Sigmoid colon (tissue), 7 donors: Measurements from ENCODE around the gene ACBD6. TPM values are rescaled to one million over a fixed set of nuclear protein-coding genes. Genes with fewer than 3 reads are reported as not detected.

Experiments used
- DNase-seq: peaks from one replicate; pipeline ENCODE4 v3.0.0-alpha.2; 2019
- H3K27ac ChIP-seq, 4 donors: fragments of 200-600 bp; sonication (generic); one replicate each; pipeline ENCODE4 v1.5.1; 2016 to 2019; ENCODE audit warnings: mild to moderate bottlenecking in 1 of 4
- H3K27me3 ChIP-seq, 3 donors: fragments of 200-600 bp; sonication (generic); one replicate each; pipeline ENCODE4 v1.5.1; 2019; ENCODE audit warnings: mild to moderate bottlenecking in 1 of 3
- H3K36me3 ChIP-seq, 4 donors: fragments of 200-600 bp; sonication (generic); one replicate each; pipeline ENCODE4 v1.5.1; 2016 to 2019
- H3K4me1 ChIP-seq, 4 donors: fragments of 200-600 bp; sonication (generic); one replicate each; pipeline ENCODE4 v1.5.1; 2017 to 2019
- H3K4me3 ChIP-seq, 4 donors: fragments of 200-600 bp; sonication (generic); one replicate each; pipeline ENCODE4 v1.5.1; 2017 to 2019; ENCODE audit warnings: mild to moderate bottlenecking in 2 of 4, moderate library complexity in 1 of 4
- H3K9me3 ChIP-seq, 4 donors: fragments of 200-600 bp in 3 of 4; sonication (generic) in 3 of 4; one replicate each; pipeline versions ENCODE4 v1.5.1 to v1.6.1; 2013 to 2019
- EP300 ChIP-seq, 4 donors: sonication (generic); formaldehyde crosslinking; IDR thresholded peaks; one replicate each; pipeline ENCODE4 v1.6.1; 2017; ENCODE audit warnings: antibody characterized with exemption in 4 of 4
- POLR2A ChIP-seq, 2 donors: fragments of 450-650 bp; IDR thresholded peaks; one replicate each; pipeline ENCODE4 v1.6.1; 2016; ENCODE audit warnings: antibody characterized with exemption in 2 of 2, mild to moderate bottlenecking in 2 of 2, moderate library complexity in 2 of 2
- POLR2AphosphoS5 ChIP-seq, 4 donors: sonication (generic); formaldehyde crosslinking; IDR thresholded peaks; one replicate each; pipeline ENCODE4 v1.6.1; 2017; ENCODE audit warnings: antibody characterized with exemption in 4 of 4
- WGBS, 2 donors: extraction: QIAGEN DNeasy Blood & Tissue Kit; methylation state at CpG; one replicate each; pipeline ENCODE4 v1.1.7; 2013; 5-methylcytosine and 5-hydroxymethylcytosine counted together
- intact Hi-C: fragments of 100-400 bp; cut with DNase I; formaldehyde crosslinking; loops from one replicate; pipeline ENCODE4 v1.15.1; 2023
- polyA plus RNA-seq, 3 donors: library from polyadenylated mRNA; stranded (reverse); fragments of 200-250 nt; gene quantifications; one replicate each; pipeline ENCODE4 v1.2.3, GENCODE V29; 2013
- total RNA-seq, 4 donors: library from RNA; depleted of rRNA; stranded (reverse); fragments of >200 nt; gene quantifications; one replicate each; pipeline ENCODE4 v1.1.0, GENCODE V29; 2016
- TF ChIP-seq, protein P1 (sequence below), 4 experiments: fragments of 450-650 bp in 3 of 4; fragments of 200-600 bp in 1 of 4; IDR thresholded peaks; one replicate each; pipeline ENCODE4 v1.5.1; 2016 to 2019; ENCODE audit warnings: antibody characterized with exemption in 4 of 4, mild to moderate bottlenecking in 3 of 4, moderate library complexity in 2 of 4
- donor health status: healthy with polysubstance abuse.
- donor health status: Bipolar disorder and iron deficiency.
- donor health status: healthy.

The ACBD6 gene
- total and polyA plus RNA-seq, 7 donors: 11.4 to 40.8 (median 35.5) TPM

- intact Hi-C loops: no loop called here
- no peak overlapping the region for H3K4me3 ChIP-seq
- no peaks in the 10 kb centered on the region for H3K36me3 ChIP-seq
- WGBS, 2 donors: 67 to 86% methylated on average over 4 of the region's 4 CpGs
- no peaks in the 10 kb centered on the region for H3K9me3 ChIP-seq
- no peak overlapping the region for H3K27ac ChIP-seq
- DNase-seq: no peak
- H3K27me3 ChIP-seq: peaks cover 0 to 7% (median 0%) of the 10 kb centered on the region in 3 donors
- no peak for TF ChIP-seq POLR2AphosphoS5 (IDR thresholded peaks at IDR 0.05)
- no peak for TF ChIP-seq POLR2A (IDR thresholded peaks at IDR 0.05)
- TF ChIP-seq, protein P1, sequence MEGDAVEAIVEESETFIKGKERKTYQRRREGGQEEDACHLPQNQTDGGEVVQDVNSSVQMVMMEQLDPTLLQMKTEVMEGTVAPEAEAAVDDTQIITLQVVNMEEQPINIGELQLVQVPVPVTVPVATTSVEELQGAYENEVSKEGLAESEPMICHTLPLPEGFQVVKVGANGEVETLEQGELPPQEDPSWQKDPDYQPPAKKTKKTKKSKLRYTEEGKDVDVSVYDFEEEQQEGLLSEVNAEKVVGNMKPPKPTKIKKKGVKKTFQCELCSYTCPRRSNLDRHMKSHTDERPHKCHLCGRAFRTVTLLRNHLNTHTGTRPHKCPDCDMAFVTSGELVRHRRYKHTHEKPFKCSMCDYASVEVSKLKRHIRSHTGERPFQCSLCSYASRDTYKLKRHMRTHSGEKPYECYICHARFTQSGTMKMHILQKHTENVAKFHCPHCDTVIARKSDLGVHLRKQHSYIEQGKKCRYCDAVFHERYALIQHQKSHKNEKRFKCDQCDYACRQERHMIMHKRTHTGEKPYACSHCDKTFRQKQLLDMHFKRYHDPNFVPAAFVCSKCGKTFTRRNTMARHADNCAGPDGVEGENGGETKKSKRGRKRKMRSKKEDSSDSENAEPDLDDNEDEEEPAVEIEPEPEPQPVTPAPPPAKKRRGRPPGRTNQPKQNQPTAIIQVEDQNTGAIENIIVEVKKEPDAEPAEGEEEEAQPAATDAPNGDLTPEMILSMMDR (IDR thresholded peaks at IDR 0.05): no peak
- TF ChIP-seq EP300 (IDR thresholded peaks at IDR 0.05): no peak
- peaks cover 0 to 19% (median 17%) of the 10 kb centered on the region in 4 donors for H3K4me1 ChIP-seq
Observed at GRCh38 chr1:180265871-180266270, 236.5 kb downstream of the ACBD6 start.

DNA sequence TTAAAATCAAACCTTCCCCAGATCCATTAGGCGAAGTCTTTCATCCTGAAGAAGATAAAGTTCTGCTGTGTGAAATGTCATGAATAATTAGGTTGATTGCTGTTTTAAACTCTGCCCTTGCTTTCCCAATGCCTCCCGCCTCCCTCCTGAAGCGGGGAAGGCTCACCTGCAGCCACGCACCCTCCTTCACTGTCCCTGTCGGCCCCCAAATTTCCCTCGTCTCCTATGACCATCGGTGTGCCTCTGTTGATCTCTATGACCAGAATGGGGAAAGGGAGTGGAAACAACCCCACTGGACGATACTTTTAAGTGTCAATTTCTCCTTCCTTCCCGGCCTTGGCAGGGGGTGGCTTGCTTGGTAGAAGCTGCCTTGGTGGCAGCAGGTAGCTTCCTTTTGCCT lies 237.2 kb downstream of the ACBD6 start:
- intact Hi-C loops: no loop called here
- Histone ChIP-seq H3K27ac (no peak overlapping the region), H3K27me3 (peaks cover 0 to 7% (median 0%) of the 10 kb centered on the region in 3 donors), H3K36me3 (no peaks in the 10 kb centered on the region), H3K4me1 (peaks cover 0 to 19% (median 17%) of the 10 kb centered on the region in 4 donors), H3K9me3 (no peaks in the 10 kb centered on the region), H3K4me3 (no peak overlapping the region)
- WGBS, 2 donors: 70 to 88% methylated on average over 9 of the region's 9 CpGs
- no peak for DNase-seq
- TF ChIP-seq, protein P1 (IDR thresholded peaks at IDR 0.05): no peak
- TF ChIP-seq POLR2AphosphoS5 (IDR thresholded peaks at IDR 0.05) (no peak), POLR2A (IDR thresholded peaks at IDR 0.05) (no peak), EP300 (IDR thresholded peaks at IDR 0.05) (no peak)

DNA sequence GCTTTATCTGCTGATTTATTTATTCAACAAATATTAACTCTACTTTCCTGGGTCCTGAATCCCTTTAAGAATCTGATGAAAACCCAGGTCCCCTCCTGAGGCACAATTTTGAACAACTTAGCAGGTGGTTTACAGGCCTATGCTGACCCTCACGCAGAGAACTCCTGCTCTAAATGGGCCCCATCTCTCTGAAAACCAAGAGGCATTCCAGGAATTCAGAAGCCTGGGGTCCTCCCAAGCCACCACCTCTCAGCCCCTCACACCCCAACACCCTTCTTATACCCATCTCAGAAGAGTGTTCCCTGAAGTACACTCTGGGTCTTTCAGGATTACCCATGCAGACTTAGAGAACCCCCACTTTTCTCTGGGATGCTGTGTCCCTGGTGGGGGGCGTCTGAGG lies 237.8 kb downstream of the ACBD6 start:
- WGBS, 2 donors: 61 to 65% methylated on average over 2 of the region's 2 CpGs
- intact Hi-C loops: no loop called here
- H3K9me3 ChIP-seq: no peaks in the 10 kb centered on the region

DNA sequence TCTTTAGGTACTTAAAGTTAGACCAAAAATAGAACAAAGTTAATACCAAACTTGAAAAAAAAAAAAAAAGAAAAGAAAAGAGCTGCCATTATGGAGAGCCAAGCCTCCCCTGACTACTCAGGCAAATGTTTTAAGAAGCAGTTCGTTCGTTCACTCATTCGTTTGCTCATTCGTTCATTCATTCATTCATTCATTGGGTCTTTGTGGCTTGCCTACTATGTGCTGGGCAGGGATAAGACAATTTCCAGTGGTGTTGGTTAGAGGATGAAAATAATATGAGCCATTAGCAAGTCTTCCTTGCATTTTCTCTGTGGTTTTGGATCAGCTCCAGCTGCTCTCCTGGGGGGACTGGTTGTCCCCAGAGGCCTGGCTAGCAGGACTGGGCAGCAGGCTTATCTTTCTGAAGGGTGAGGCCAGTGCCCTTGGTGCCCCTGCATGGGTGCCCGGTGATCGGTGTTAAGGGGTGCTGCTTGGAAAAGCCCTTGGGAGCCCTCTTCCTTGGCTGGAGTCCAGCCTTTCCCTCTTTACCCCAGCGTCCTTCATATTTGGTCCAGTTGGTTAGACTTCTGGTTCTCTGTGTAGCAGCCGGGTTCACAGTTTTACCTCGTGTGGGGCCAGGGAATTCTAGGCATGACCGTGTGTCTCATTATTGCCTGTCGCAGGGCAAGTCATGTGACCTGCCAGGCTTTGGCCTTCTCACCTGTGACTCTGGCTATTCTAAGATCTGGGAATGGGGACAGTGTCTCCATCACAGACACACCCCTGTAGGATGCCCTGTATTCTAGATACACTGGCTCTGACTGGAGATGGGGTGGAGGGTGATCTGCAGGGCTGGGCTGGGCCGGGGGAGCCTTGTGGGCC lies 239.5 kb downstream of the ACBD6 start:
- no peak for TF ChIP-seq POLR2A (IDR thresholded peaks at IDR 0.05)
- TF ChIP-seq POLR2AphosphoS5 (IDR thresholded peaks at IDR 0.05): no peak
- TF ChIP-seq, protein P1 (IDR thresholded peaks at IDR 0.05): no peak
- no peak for TF ChIP-seq EP300 (IDR thresholded peaks at IDR 0.05)
- no peaks in the 10 kb centered on the region for H3K9me3 ChIP-seq
- no peaks in the 10 kb centered on the region for H3K36me3 ChIP-seq
- intact Hi-C loops: no loop called here
- WGBS, 2 donors: 59 to 79% methylated on average over 12 of the region's 12 CpGs
- H3K4me1 ChIP-seq: peaks cover 0 to 19% (median 17%) of the 10 kb centered on the region in 4 donors
- DNase-seq: no peak
- H3K27ac ChIP-seq: no peak overlapping the region
- H3K27me3 ChIP-seq: peaks cover 0 to 24% (median 5%) of the 10 kb centered on the region in 3 donors
- no peak overlapping the region for H3K4me3 ChIP-seq

More for the DNA sequence above, 237.8 kb downstream of the ACBD6 start:
- Histone ChIP-seq H3K36me3 (no peaks in the 10 kb centered on the region), H3K4me3 (no peak overlapping the region), H3K27ac (no peak overlapping the region), H3K27me3 (peaks cover 0 to 7% (median 0%) of the 10 kb centered on the region in 3 donors), H3K4me1 (peaks cover 0 to 19% (median 17%) of the 10 kb centered on the region in 4 donors)
- no peak for DNase-seq
- no peak for TF ChIP-seq POLR2AphosphoS5 (IDR thresholded peaks at IDR 0.05)
- no peak for TF ChIP-seq EP300 (IDR thresholded peaks at IDR 0.05)
- TF ChIP-seq, protein P1 (IDR thresholded peaks at IDR 0.05): no peak
- TF ChIP-seq POLR2A (IDR thresholded peaks at IDR 0.05): no peak
